ENCODE data around the gene ALOX15B.
A peak's percentile ranks its signal among the peaks of the same experiment; 100 is the strongest.

ALOX15B gene

GRCh38 chr17:8038954-8039610, at the start of gene ALOX15B:
Gene ALOX15B, plus strand, starts transcription at chr17:8039059. Its CDS starts 97 bp downstream, at chr17:8039156.
- no peak within 1 kb of the TSS for H3K4me3 ChIP-seq (replicated peaks; ENCODE audit: low read depth, low read length)
- DNase-seq (ENCODE audit: low read depth), result no peak
- no peak for TF ChIP-seq CTCF (IDR thresholded peaks at IDR 0.05; ENCODE audit: low read length, missing control alignments)

- peak; percentile 84 for TF ChIP-seq CTCF (IDR thresholded peaks at IDR 0.05; ENCODE audit: low read length, missing control alignments)
- peak; percentile 64 for DNase-seq (ENCODE audit: low read depth)
- peak overlapping the region; percentile 62 for H3K4me3 ChIP-seq (replicated peaks; ENCODE audit: low read depth, low read length)
These were observed 48.8 kb upstream of the ALOX15B start for GRCh38 chr17:7989781-7990655.

GRCh38 chr17:7992516-7992915, 46.3 kb upstream of the ALOX15B start:
- no peak for TF ChIP-seq CTCF (IDR thresholded peaks at IDR 0.05; ENCODE audit: low read length, missing control alignments)
- DNase-seq (ENCODE audit: low read depth), result peak; percentile 32
- no peak overlapping the region for H3K4me3 ChIP-seq (replicated peaks; ENCODE audit: low read depth, low read length)

- DNase-seq (ENCODE audit: low read depth), result no peak
- H3K4me3 ChIP-seq (replicated peaks; ENCODE audit: low read depth, low read length), result no peak overlapping the region
- TF ChIP-seq CTCF (IDR thresholded peaks at IDR 0.05; ENCODE audit: low read length, missing control alignments), result no peak
These were observed 45.9 kb upstream of the ALOX15B start for GRCh38 chr17:7992924-7993323.

- DNase-seq (ENCODE audit: low read depth), result no peak
- TF ChIP-seq CTCF (IDR thresholded peaks at IDR 0.05; ENCODE audit: low read length, missing control alignments), result no peak
- H3K4me3 ChIP-seq (replicated peaks; ENCODE audit: low read depth, low read length), result no peak overlapping the region
These were observed 44.8 kb upstream of the ALOX15B start for GRCh38 chr17:7993972-7994589.

GRCh38 chr17:7995724-7996123, 43.1 kb upstream of the ALOX15B start:
- TF ChIP-seq CTCF (IDR thresholded peaks at IDR 0.05; ENCODE audit: low read length, missing control alignments), result no peak
- no peak overlapping the region for H3K4me3 ChIP-seq (replicated peaks; ENCODE audit: low read depth, low read length)
- DNase-seq (ENCODE audit: low read depth), result no peak
